Activated T-cell treated with anti-CD3 and anti-CD28 coated beads, Interleukin-2, amount 50 U/mL, for 72 hours (primary cell): ENCODE measurements around the gene MCM6. TPM values are rescaled to one million over a fixed set of nuclear protein-coding genes. Genes with fewer than 3 reads are reported as not detected.
A peak's percentile ranks its signal among the peaks of the same experiment; 100 is the strongest.
"Not testable (repeated sequence)": the region's sequence is repeated elsewhere in the genome, so short reads cannot be mapped to it uniquely, and the experiment has no call there.

Experiments used
- ATAC-seq, 2 donors: fragments of 150-1000 bp; cut with Tn5 transposase; replicated peaks in 1 of 2; 2 replicates each; pipeline ENCODE4 v1.10.0; 2021; ENCODE audit warnings: moderate library complexity in 2 of 2, mild to moderate bottlenecking in 1 of 2
- DNase-seq, 2 donors: peaks; one replicate each; pipeline ENCODE4 v3.0.0; 2021 to 2022; ENCODE audit warnings: mixed read lengths in 1 of 2
- H3K27ac Mint-ChIP-seq: one replicate; pipeline ENCODE4 v1.8.0; 2022; ENCODE audit warnings: mild to moderate bottlenecking, moderate library complexity, mixed read lengths
- H3K27me3 Mint-ChIP-seq: one replicate; pipeline ENCODE4 v1.8.0; 2022; ENCODE audit warnings: low read depth, mixed read lengths
- H3K36me3 Mint-ChIP-seq, 2 donors: one replicate each; pipeline ENCODE4 v1.8.0; 2022; ENCODE audit warnings: mixed read lengths in 2 of 2, mild to moderate bottlenecking in 1 of 2; ENCODE audit not compliant: insufficient read depth in 2 of 2
- H3K4me1 Mint-ChIP-seq: one replicate; pipeline ENCODE4 v1.8.0; 2022; ENCODE audit warnings: low read depth, mixed read lengths
- H3K4me3 Mint-ChIP-seq, 2 donors: one replicate each; pipeline ENCODE4 v1.8.0; 2022; ENCODE audit warnings: mild to moderate bottlenecking in 2 of 2, mixed read lengths in 2 of 2, moderate library complexity in 2 of 2
- H3K9me3 Mint-ChIP-seq, 2 donors: one replicate each; pipeline ENCODE4 v1.8.0; 2022; ENCODE audit warnings: mixed read lengths in 2 of 2
- total RNA-seq, 2 donors: library from RNA; stranded (reverse); gene quantifications; one replicate each; pipeline ENCODE4 v1.2.3, GENCODE V29; 2022

The MCM6 gene
- total RNA-seq, 2 donors from 2014 or later: 237 to 257 TPM

DNA sequence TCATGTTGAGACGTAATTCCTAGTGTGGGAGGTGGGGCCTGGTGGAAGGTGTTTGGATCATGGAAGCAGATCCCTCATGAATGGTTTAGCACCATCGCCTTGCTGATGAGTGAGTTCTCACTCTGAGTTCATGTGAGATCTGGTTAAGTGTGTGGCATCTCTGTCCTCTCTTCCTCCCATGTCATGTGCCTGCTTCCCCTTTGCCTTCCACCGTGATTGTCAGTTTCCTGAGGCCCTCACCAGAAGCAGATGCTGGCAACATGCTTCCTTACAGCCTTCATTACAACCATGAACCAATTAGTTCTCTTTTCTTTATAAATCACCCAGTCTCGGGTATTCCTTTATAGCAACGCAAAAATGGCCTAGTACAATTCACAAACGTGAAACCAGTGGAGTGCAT lies 14.6 kb upstream of the MCM6 start:
- no peak for DNase-seq
- Mint-ChIP-seq H3K4me1 (no peaks in the 10 kb centered on the region), H3K27me3 (no peaks in the 10 kb centered on the region)

DNA sequence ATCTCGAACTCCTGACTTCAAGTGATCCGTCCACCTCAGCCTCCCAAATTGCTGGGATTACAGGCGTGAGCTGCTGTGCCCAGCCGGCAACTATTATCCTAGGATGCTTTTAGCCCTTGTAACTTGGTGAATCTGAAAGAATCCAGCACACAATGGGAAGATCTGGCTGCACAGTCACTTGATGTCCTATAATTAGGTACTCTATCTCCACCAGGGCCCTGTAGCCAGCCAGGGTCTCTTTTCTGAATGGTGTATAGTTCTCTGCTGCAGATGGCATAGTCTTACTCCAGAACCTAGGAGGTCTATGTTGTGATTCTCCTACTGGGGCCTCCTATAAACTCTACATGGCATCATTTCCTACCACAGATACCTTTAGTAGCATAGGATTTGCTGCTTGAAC lies 13.9 kb upstream of the MCM6 start:
- DNase-seq: no peak

More for the DNA sequence above, 14.6 kb upstream of the MCM6 start:
- ATAC-seq: no peak
- Mint-ChIP-seq H3K9me3 (peaks cover 0 to 4% of the 10 kb centered on the region in 2 donors), H3K36me3 (peaks cover 4 to 5% of the 10 kb centered on the region in 2 donors), H3K27ac (no peak overlapping the region), H3K4me3 (no peak overlapping the region)

DNA sequence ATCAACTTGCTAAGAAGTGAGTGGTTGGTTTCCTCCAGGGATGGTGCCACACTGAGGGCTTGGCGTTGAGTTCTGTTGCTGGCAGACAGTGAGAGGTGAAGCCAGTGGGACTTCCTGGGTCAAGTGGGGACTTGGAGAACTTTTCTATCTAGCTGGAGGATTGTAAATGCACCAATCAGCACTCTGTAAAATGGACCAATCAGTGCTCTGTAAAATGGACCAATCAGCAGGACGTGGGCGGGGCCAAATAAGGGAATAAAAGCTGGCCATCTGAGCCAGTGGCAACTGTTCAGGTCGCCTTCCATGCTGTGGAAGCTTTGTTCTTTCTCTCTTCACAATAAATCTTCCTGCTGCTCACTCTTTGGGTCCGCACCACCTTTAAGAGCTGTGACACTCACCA lies 12.3 kb upstream of the MCM6 start:
- not testable (repeated sequence) for H3K4me3 Mint-ChIP-seq, H3K27ac Mint-ChIP-seq, H3K36me3 Mint-ChIP-seq, H3K4me1 Mint-ChIP-seq, DNase-seq, H3K27me3 Mint-ChIP-seq, ATAC-seq, H3K9me3 Mint-ChIP-seq

More for the DNA sequence above, 13.9 kb upstream of the MCM6 start:
- H3K4me3 Mint-ChIP-seq: no peak overlapping the region
- no peaks in the 10 kb centered on the region for H3K4me1 Mint-ChIP-seq
- H3K27ac Mint-ChIP-seq: no peak overlapping the region
- peaks cover 0 to 4% of the 10 kb centered on the region in 2 donors for H3K9me3 Mint-ChIP-seq
- peaks cover 6% of the 10 kb centered on the region for H3K27me3 Mint-ChIP-seq
- ATAC-seq: no peak
- peaks cover 4 to 5% of the 10 kb centered on the region in 2 donors for H3K36me3 Mint-ChIP-seq

DNA sequence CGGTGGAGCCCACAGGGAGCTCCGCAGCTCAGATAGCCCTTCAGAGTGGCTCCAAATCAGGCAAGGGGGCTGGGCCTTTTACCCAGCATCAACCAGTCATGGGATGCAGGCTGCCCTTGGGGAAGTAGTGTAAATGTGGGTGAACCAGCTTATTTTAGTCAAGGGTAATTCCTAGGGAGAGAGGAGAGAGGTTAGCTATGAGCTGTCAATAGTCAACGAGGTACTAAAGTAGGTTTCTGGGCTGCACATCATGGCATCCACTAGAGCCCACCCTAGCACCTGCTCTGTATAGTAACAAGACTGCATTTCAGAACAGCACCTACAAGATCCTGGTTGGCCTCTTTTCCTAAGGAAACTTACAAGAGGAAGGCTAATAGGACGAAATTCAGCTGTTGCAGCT lies 9.5 kb upstream of the MCM6 start:
- H3K27ac Mint-ChIP-seq: no peak overlapping the region
- H3K27me3 Mint-ChIP-seq: peaks cover 15% of the 10 kb centered on the region
- no peaks in the 10 kb centered on the region for H3K4me1 Mint-ChIP-seq
- peak in 1 of 2 donors; percentile 13 for ATAC-seq
- peaks cover 0 to 4% of the 10 kb centered on the region in 2 donors for H3K9me3 Mint-ChIP-seq
- H3K36me3 Mint-ChIP-seq: peaks cover 2 to 5% of the 10 kb centered on the region in 2 donors
- no peak for DNase-seq
- no peak overlapping the region for H3K4me3 Mint-ChIP-seq

DNA sequence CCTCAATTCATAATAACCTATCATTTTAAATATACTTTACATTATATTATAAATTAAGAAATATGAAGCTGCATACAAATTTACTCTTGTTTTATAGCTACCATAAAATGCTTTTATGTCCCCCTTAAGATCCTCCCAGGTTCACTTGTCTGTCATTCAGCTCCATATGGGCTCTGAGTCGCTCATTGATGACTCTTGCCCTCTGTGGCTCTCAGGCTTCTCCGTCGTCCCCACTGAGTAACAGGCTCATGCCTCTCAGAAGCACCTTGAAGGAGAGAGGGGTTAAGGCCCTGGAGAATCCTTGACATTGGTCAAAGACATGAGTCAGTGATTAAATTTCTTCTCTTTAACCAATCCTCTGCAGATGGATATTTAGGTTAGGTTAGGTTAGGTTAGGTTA lies 6.2 kb upstream of the MCM6 start:
- ATAC-seq (peak in 1 of 2 donors; percentile 33), DNase-seq (no peak)
- no peak overlapping the region for H3K27ac Mint-ChIP-seq
- H3K4me3 Mint-ChIP-seq: no peak overlapping the region
- no peaks in the 10 kb centered on the region for H3K9me3 Mint-ChIP-seq
- H3K36me3 Mint-ChIP-seq: no peaks in the 10 kb centered on the region
- peaks cover 15% of the 10 kb centered on the region for H3K27me3 Mint-ChIP-seq
- peaks cover 4% of the 10 kb centered on the region for H3K4me1 Mint-ChIP-seq

DNA sequence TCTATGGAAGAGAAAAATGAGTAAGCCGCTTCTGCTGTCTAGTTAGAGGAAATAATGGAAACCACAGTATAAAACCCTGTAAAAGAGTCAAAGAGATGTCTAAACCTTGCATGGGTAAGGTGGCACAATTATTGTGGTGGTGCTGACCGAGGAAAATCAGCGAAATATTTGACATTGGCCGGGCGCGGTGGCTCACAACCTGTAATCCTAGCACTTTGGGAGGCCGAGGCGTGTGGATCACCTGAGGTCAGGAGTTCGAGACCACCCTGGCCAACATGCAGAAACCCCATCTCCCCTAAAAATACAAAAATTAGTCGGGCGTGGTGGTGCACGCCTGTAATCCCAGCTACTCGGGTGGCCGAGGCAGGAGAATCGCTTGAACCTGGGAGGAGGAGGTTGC lies 527 bp upstream of the MCM6 start:
- Mint-ChIP-seq H3K36me3 (peaks cover 22 to 42% of the 10 kb centered on the region in 2 donors), H3K4me1 (peaks cover 48% of the 10 kb centered on the region), H3K27ac (peak overlapping the region; percentile 99), H3K4me3 (peak overlapping the region; percentile 85 to 92)
- DNase-seq, H3K9me3 Mint-ChIP-seq, H3K27me3 Mint-ChIP-seq: not testable (repeated sequence)
- ATAC-seq: peak in 1 of 2 donors; percentile 1

DNA sequence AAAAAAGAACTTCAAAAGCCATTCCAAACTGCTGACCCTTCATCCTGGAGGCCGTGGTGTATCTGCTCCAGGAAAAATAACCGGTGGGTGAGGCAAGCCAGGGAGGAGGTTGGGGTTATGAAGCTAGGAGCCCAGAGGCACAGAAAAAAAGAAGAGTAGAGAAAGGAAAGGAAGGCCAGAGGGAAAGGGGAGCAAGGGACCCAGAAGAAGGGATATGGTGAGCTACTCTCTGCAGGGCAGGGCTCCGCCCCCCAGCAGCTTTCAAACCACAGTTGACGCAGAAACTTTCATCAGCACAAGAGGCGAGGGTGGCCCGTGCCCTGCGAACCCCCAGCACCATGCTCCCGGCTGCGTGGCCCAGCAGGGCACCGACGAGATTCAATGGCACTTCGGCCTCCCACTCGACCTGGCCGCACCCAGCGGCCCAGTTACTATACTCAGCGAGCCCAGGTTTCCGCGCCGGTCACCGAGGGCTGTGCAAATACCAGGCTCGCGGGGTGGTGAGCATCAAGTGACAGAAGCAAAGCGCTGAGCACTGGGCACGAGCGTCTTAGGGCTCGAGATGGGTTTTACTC lies 665 bp downstream of the MCM6 start:
- Mint-ChIP-seq H3K9me3 (no peaks in the 10 kb centered on the region), H3K27ac (peak overlapping the region; percentile 45), H3K27me3 (no peaks in the 10 kb centered on the region), H3K4me1 (peaks cover 60% of the 10 kb centered on the region), H3K4me3 (peak overlapping the region; percentile 85 to 92), H3K36me3 (peaks cover 25 to 53% of the 10 kb centered on the region in 2 donors)
- DNase-seq (peak; percentile 84 to 85), ATAC-seq (peak; percentile 81 to 83)

DNA sequence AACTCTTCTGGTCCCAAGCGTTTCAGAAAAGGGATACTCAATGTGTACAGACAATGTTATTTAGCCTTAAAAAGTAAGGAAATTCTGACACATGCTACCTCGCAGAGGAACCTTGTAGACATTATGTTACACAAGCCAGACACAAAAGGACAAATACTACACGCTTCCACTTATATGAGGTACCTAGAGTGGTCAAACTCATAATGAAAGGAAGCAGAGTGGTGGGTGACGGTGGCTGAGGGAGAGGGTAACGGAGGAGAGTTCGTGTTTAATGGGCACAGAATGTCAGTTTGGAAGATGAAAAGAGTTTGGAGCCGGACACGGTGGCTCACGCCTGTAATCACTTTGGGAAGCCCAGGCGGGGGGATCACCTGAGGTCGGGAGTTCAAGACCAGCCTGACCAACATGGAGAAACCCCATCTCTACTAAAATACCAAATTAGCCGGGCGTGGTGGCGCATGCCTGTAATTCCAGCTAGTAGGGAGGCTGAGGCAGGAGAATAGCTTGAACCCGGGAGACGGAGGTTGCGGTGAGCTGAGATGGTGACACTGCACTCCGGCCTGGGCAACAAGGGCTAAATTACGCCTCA lies 1.4 kb downstream of the MCM6 start:
- Mint-ChIP-seq H3K27me3 (no peaks in the 10 kb centered on the region), H3K36me3 (peaks cover 30 to 59% of the 10 kb centered on the region in 2 donors), H3K4me3 (peak overlapping the region; percentile 85 to 92), H3K9me3 (no peaks in the 10 kb centered on the region), H3K27ac (peak overlapping the region; percentile 45), H3K4me1 (peaks cover 67% of the 10 kb centered on the region)
- peak; percentile 12 to 34 for DNase-seq
- ATAC-seq: peak in 1 of 2 donors; percentile 16

DNA sequence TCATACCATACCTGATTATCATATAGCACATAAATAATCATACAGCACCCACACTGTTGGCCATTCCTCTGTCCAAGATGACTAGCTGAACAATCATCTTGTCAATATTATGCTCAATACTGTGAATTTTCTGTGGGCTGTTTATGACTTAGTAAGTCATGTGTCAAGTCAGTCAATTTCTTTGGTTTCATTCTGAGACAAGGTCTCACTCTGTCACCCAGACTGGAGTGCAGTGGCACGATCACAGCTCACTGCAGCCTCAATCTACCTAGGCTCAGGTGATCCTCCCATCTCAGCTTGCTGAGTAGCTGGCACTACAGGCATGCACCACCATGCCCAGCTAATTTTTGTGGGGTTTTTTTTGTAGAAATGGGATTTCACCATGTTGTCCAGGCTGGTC lies 5.7 kb downstream of the MCM6 start:
- DNase-seq (peak; percentile 19 to 40), ATAC-seq (peak; percentile 80 to 88)
- Mint-ChIP-seq H3K4me1 (peaks cover 87% of the 10 kb centered on the region), H3K27ac (peak overlapping the region; percentile 61), H3K27me3 (no peaks in the 10 kb centered on the region), H3K4me3 (peak overlapping the region in 1 of 2 donors; percentile 58), H3K9me3 (no peaks in the 10 kb centered on the region), H3K36me3 (peaks cover 37 to 90% of the 10 kb centered on the region in 2 donors)

DNA sequence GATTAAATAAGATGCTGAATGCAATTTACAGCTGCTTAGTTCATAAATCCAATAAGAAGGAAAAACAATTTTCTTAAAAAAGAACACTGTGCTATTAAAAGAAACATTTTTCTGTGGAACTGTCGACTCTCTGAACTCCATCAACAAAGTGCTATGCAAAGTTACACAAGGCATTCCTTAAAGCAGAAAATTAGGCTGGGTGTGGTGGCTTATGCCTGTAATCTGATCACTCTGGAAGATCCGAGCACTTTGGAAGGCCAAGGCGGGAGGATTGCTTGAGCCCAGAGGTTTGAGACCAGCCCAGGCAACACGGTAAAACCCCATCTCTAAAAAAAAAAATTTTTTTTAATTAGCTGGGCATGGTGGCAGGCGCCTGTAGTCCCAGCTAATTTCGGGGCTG lies 13.0 kb downstream of the MCM6 start:
- H3K27ac Mint-ChIP-seq: no peak overlapping the region
- H3K36me3 Mint-ChIP-seq: peaks cover 22 to 69% of the 10 kb centered on the region in 2 donors
- no peaks in the 10 kb centered on the region for H3K9me3 Mint-ChIP-seq
- no peak overlapping the region for H3K4me3 Mint-ChIP-seq
- H3K4me1 Mint-ChIP-seq: peaks cover 29% of the 10 kb centered on the region
- ATAC-seq: no peak
- H3K27me3 Mint-ChIP-seq: no peaks in the 10 kb centered on the region
- DNase-seq: no peak

DNA sequence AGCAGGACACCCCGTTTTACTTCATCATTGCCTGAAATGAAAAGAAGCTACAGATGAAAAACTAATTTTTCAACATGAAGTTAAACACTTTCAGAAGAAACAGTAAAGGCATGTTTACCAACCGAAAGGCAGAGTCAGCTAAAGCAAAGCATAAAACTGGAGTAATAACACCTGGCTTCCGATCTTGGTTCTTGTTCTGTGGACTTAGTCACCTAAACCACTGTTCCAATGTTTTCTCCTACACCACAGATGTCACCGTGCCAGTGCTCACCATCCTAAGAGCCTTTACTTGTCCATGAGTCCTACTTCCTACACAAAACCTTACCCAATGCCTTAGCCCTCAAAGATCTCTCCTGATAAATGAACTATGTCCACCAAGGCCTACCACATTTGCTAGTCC lies 13.5 kb downstream of the MCM6 start:
- Mint-ChIP-seq H3K4me3 (no peak overlapping the region), H3K27ac (no peak overlapping the region), H3K4me1 (peaks cover 24% of the 10 kb centered on the region), H3K9me3 (no peaks in the 10 kb centered on the region), H3K36me3 (peaks cover 21 to 69% of the 10 kb centered on the region in 2 donors), H3K27me3 (no peaks in the 10 kb centered on the region)
- ATAC-seq (no peak), DNase-seq (no peak)

DNA sequence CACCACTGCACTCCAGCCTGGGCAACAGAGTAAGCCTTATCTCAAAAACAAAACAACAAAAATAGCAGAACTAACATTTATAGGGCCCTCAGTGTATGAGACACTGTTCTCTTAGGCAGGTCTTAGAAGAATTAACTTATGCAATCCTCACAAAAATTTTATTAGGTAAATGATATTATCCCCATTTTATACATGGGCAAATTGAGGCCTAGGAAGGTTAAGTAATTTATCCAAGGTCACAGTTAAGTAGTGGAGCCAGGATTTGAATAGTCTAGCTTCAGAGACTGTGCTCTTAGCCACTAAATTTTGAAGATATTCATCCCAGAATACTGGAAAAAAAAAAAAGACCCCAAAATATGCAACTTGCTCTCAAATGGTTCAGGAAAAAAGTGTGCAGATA lies 22.8 kb downstream of the MCM6 start:
- Mint-ChIP-seq H3K36me3 (peaks cover 15 to 69% of the 10 kb centered on the region in 2 donors), H3K4me3 (no peak overlapping the region), H3K4me1 (peaks cover 14% of the 10 kb centered on the region)

DNA sequence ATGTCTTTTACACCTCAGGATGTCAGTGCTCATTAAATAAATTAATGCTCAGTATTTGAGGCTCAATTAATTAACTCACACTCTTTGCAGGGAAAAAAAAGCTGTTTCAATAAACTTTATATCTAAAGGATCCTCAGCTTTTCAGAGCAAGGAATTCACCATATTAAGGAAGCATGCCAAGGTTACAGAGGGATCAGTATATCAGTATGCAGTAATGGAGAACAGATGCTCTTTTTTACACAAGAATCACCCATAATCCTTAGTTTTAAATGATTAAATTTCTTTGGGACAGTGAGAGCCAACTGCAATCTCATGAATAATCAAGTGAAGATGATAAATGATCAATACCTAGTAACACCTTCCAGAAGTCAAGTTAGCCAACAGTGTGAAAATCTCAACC lies 24.4 kb downstream of the MCM6 start:
- H3K27ac Mint-ChIP-seq: no peak overlapping the region
- no peaks in the 10 kb centered on the region for H3K27me3 Mint-ChIP-seq
- H3K36me3 Mint-ChIP-seq: peaks cover 17 to 65% of the 10 kb centered on the region in 2 donors
- no peak overlapping the region for H3K4me3 Mint-ChIP-seq
- ATAC-seq (no peak), DNase-seq (no peak)
- H3K4me1 Mint-ChIP-seq: peaks cover 14% of the 10 kb centered on the region
- no peaks in the 10 kb centered on the region for H3K9me3 Mint-ChIP-seq

More for the DNA sequence above, 22.8 kb downstream of the MCM6 start:
- no peak for ATAC-seq
- H3K27ac Mint-ChIP-seq: peak overlapping the region; percentile 34
- H3K27me3 Mint-ChIP-seq: no peaks in the 10 kb centered on the region
- no peak for DNase-seq
- no peaks in the 10 kb centered on the region for H3K9me3 Mint-ChIP-seq
